Measurements from ENCODE around the gene TEX22.

Gene TEX22

GRCh38 chr14:105444859-105445258, 46.5 kb downstream of the TEX22 start:
- no peak for DNase-seq

- DNase-seq, result no peak
These were observed 47.0 kb downstream of the TEX22 start for GRCh38 chr14:105445290-105445689.

GRCh38 chr14:105445901-105446845, 47.8 kb downstream of the TEX22 start:
- DNase-seq, result no peak

- DNase-seq, result no peak
These were observed 48.6 kb downstream of the TEX22 start for GRCh38 chr14:105446971-105447370.

- DNase-seq, result no peak
These were observed 49.6 kb downstream of the TEX22 start for GRCh38 chr14:105447651-105448640.

- DNase-seq, result peak; percentile 70
These were observed 50.4 kb downstream of the TEX22 start for GRCh38 chr14:105448706-105449111.

GRCh38 chr14:105449276-105450122, 51.2 kb downstream of the TEX22 start:
- DNase-seq, result no peak

GRCh38 chr14:105450123-105450505, 51.8 kb downstream of the TEX22 start:
- no peak for DNase-seq

GRCh38 chr14:105450864-105451720, 52.8 kb downstream of the TEX22 start:
- no peak for DNase-seq

- no peak for DNase-seq
These were observed 54.6 kb downstream of the TEX22 start for GRCh38 chr14:105452963-105453362.

- no peak for DNase-seq
These were observed 55.5 kb downstream of the TEX22 start for GRCh38 chr14:105453847-105454246.

GRCh38 chr14:105455086-105455640, 56.8 kb downstream of the TEX22 start:
- no peak for DNase-seq

- no peak for DNase-seq
These were observed 57.7 kb downstream of the TEX22 start for GRCh38 chr14:105455766-105456660.

- no peak for DNase-seq
These were observed 58.6 kb downstream of the TEX22 start for GRCh38 chr14:105456736-105457617.

- DNase-seq, result no peak
These were observed 59.7 kb downstream of the TEX22 start for GRCh38 chr14:105458010-105458409.

GRCh38 chr14:105458571-105458970, 60.2 kb downstream of the TEX22 start:
- DNase-seq, result no peak

- no peak for DNase-seq
These were observed 61.8 kb downstream of the TEX22 start for GRCh38 chr14:105460116-105460515.

GRCh38 chr14:105460616-105461015, 62.3 kb downstream of the TEX22 start:
- DNase-seq, result no peak

- DNase-seq, result no peak
These were observed 63.6 kb downstream of the TEX22 start for GRCh38 chr14:105461903-105462302.
